ENCODE measurements around the gene C11orf52. TPM values are rescaled to one million over a fixed set of nuclear protein-coding genes. Genes with fewer than 3 reads are reported as not detected.
A peak's percentile ranks its signal among the peaks of the same experiment; 100 is the strongest.

C11orf52 gene
- total and polyA plus RNA-seq, 2 donors (not counting 3 experiments of a cell fraction or from before 2014, with no cell fraction given) = 0.31 to 0.76 TPM

DNA sequence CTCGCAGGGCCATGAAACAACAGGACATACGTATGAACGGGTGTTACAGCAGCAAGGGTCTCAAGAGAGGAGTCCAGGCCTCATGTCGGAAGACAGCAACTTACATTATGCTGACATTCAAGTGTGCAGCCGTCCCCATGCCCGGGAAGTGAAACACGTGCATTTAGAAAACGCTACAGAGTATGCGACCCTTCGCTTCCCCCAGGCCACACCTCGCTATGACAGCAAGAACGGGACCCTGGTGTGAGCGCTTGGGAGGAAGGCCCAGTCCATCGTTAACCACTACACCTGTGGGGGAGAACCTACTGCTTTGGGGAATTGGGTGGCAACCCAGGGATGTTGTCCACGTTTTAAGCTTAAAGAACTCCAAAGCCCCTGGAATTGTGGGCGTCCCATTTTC, 7.2 kb downstream of the C11orf52 start:
- H3K4me1 ChIP-seq (ENCODE audit: control insufficient read depth, extremely low read depth, insufficient read depth, low read length) = peaks cover 28% of the 10 kb centered on the region
- DNase-seq (ENCODE audit: low read depth, low spot score) (no peak), FAIRE-seq (no peak)
- no peaks in the 10 kb centered on the region for H3K9me1 ChIP-seq (replicated peaks; ENCODE audit: control insufficient read depth, extremely low read depth, insufficient read depth, low read length)
- no peaks in the 10 kb centered on the region for H3K36me3 ChIP-seq (ENCODE audit: control insufficient read depth in 2 of 2, extremely low read depth in 1 of 2, insufficient read depth in 2 of 2, low read length in 2 of 2)
- BruUV-seq (replicated peaks) = no TSS peak
- H3K4me3 ChIP-seq (replicated peaks in 1 of 3; ENCODE audit: insufficient read depth in 1 of 3, low read depth in 1 of 3, low read length in 3 of 3) = no peak overlapping the region
- H3K9ac ChIP-seq (replicated peaks; ENCODE audit: extremely low read depth, insufficient read depth, low read length) = no peak overlapping the region
- H3K79me2 ChIP-seq (ENCODE audit: control insufficient read depth, insufficient read depth, low read length) = no peaks in the 10 kb centered on the region
- CTCF ChIA-PET = interaction anchor here (1.0 to 2.1 kb wide), 12 partner anchors 8 to 97 kb away, joined by 4 to 36 read pairs (median 6); partner anchors contain the start of gene DIXDC1
- intact Hi-C loops (cut with micrococcal nuclease) (loop anchor here (2.0 to 5.0 kb wide), 6 partner anchors 49 to 355 kb away; partner anchors contain the start of genes ALG9, BCO2, SDHD and SIK2), dilution Hi-C loops (cut with MboI; ENCODE audit: extremely low pct_ligation_motif_present, low sequenced_read_pairs) (no loop called here)
- no peaks in the 10 kb centered on the region for H3K9me3 ChIP-seq (replicated peaks; ENCODE audit: control insufficient read depth, insufficient read depth, low read length)
- H2AFZ ChIP-seq (ENCODE audit: low read depth, low read length) = peak overlapping the region; percentile 98
- TF ChIP-seq JUN (IDR thresholded peaks at IDR 0.05; ENCODE audit: borderline replicate concordance, insufficient read depth, insufficient read length, low read depth) (no peak), EZH2 (IDR thresholded peaks at IDR 0.05; ENCODE audit: borderline replicate concordance, low read depth, low read length, severe bottlenecking) (no peak), GATA2 (IDR thresholded peaks at IDR 0.05; ENCODE audit: insufficient read depth, insufficient read length, low read depth, low read length) (no peak), MYC (IDR thresholded peaks at IDR 0.05; ENCODE audit: low read depth, low read length) (no peak), FOS (IDR thresholded peaks at IDR 0.05; ENCODE audit: borderline replicate concordance, insufficient read depth, low read length) (no peak), POLR2A (IDR thresholded peaks at IDR 0.05; ENCODE audit: low read depth, low read length) (no peak), POLR2AphosphoS5 (IDR thresholded peaks at IDR 0.05; ENCODE audit: insufficient read depth, low read depth, low read length) (no peak)
- TF ChIP-seq, protein P1, sequence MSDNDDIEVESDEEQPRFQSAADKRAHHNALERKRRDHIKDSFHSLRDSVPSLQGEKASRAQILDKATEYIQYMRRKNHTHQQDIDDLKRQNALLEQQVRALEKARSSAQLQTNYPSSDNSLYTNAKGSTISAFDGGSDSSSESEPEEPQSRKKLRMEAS (IDR thresholded peaks at IDR 0.05; ENCODE audit: insufficient read depth, insufficient read length) = no peak
- TF ChIP-seq, protein P2, sequence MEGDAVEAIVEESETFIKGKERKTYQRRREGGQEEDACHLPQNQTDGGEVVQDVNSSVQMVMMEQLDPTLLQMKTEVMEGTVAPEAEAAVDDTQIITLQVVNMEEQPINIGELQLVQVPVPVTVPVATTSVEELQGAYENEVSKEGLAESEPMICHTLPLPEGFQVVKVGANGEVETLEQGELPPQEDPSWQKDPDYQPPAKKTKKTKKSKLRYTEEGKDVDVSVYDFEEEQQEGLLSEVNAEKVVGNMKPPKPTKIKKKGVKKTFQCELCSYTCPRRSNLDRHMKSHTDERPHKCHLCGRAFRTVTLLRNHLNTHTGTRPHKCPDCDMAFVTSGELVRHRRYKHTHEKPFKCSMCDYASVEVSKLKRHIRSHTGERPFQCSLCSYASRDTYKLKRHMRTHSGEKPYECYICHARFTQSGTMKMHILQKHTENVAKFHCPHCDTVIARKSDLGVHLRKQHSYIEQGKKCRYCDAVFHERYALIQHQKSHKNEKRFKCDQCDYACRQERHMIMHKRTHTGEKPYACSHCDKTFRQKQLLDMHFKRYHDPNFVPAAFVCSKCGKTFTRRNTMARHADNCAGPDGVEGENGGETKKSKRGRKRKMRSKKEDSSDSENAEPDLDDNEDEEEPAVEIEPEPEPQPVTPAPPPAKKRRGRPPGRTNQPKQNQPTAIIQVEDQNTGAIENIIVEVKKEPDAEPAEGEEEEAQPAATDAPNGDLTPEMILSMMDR (IDR thresholded peaks at IDR 0.05; ENCODE audit: extremely low read depth in 1 of 2, insufficient read depth in 1 of 2, low read depth in 1 of 2, low read length in 2 of 2) = no peak
- no peaks in the 10 kb centered on the region for H4K20me1 ChIP-seq (replicated peaks; ENCODE audit: control insufficient read depth, extremely low read depth, insufficient read depth, low read length)
- POLR2A ChIA-PET = interaction anchor here (0.6 to 1.3 kb wide), 3 partner anchors 7 to 107 kb away, joined by 3 read pairs; partner anchors contain the start of gene C11orf52
- H3K27me3 ChIP-seq (ENCODE audit: control insufficient read depth in 2 of 2, insufficient read depth in 2 of 2, low read length in 2 of 2) = no peaks in the 10 kb centered on the region
- peak overlapping the region; percentile 75 for H3K4me2 ChIP-seq (ENCODE audit: insufficient read depth, low read length)
- peak overlapping the region; percentile 98 for H3K27ac ChIP-seq (ENCODE audit: insufficient read depth, low read depth, low read length)
